Superior temporal gyrus (tissue), 1 donor: ENCODE measurements around the gene NR1I2.

Experiments used
- DNase-seq: peaks from one replicate; pipeline ENCODE4 v3.0.0-alpha.2; 2016; ENCODE audit errors: extremely low spot score

The NR1I2 gene

GRCh38 chr3:119781330-119782198 is at the start of gene NR1I2:
NR1I2 (plus strand) TSS chr3:119782101.
- no peak for DNase-seq

GRCh38 chr3:119733812-119734211 is 48.1 kb upstream of the NR1I2 start:
- no peak for DNase-seq

- no peak for DNase-seq
Measured at GRCh38 chr3:119738741-119739140, 43.2 kb upstream of the NR1I2 start.

- no peak for DNase-seq
Measured at GRCh38 chr3:119741657-119742590, 40.0 kb upstream of the NR1I2 start.

GRCh38 chr3:119743921-119744320 is 38.0 kb upstream of the NR1I2 start:
- no peak for DNase-seq

GRCh38 chr3:119745942-119746341 is 36.0 kb upstream of the NR1I2 start:
- DNase-seq: no peak

- no peak for DNase-seq
Measured at GRCh38 chr3:119746423-119746822, 35.5 kb upstream of the NR1I2 start.

- no peak for DNase-seq
Measured at GRCh38 chr3:119747357-119747756, 34.5 kb upstream of the NR1I2 start.

- no peak for DNase-seq
Measured at GRCh38 chr3:119748991-119749390, 32.9 kb upstream of the NR1I2 start.

- DNase-seq: no peak
Measured at GRCh38 chr3:119751423-119751822, 30.5 kb upstream of the NR1I2 start.

- no peak for DNase-seq
Measured at GRCh38 chr3:119759962-119760361, 21.9 kb upstream of the NR1I2 start.

- no peak for DNase-seq
Measured at GRCh38 chr3:119762876-119763275, 19.0 kb upstream of the NR1I2 start.

GRCh38 chr3:119763466-119763865 is 18.4 kb upstream of the NR1I2 start:
- DNase-seq: no peak

- DNase-seq: no peak
Measured at GRCh38 chr3:119765239-119765638, 16.7 kb upstream of the NR1I2 start.

- no peak for DNase-seq
Measured at GRCh38 chr3:119767936-119768601, 13.8 kb upstream of the NR1I2 start.

- no peak for DNase-seq
Measured at GRCh38 chr3:119768668-119769393, 13.1 kb upstream of the NR1I2 start.

GRCh38 chr3:119769394-119770149 is 12.3 kb upstream of the NR1I2 start:
- no peak for DNase-seq

GRCh38 chr3:119774444-119774843 is 7.5 kb upstream of the NR1I2 start:
- DNase-seq: no peak

GRCh38 chr3:119776304-119776703 is 5.6 kb upstream of the NR1I2 start:
- DNase-seq: no peak

GRCh38 chr3:119778176-119778575 is 3.7 kb upstream of the NR1I2 start:
- DNase-seq: no peak

- DNase-seq: peak; percentile 16
Measured at GRCh38 chr3:119778811-119779210, 3.1 kb upstream of the NR1I2 start.
